Endothelial cell of hepatic sinusoid (primary cell): ENCODE data around the gene TRPM2.

Experiments used
- in situ Hi-C: cut with HindIII; loops from 2 replicates; pipeline ENCODE4 v1.10.0; 2017; ENCODE audit warnings: low sequenced_read_pairs

TRPM2 gene

GRCh38 chr21:44353191-44353970, at the start of gene TRPM2:
TSS of gene TRPM2 (plus strand) at chr21:44353621. CDS start at chr21:44353701, 80 bp downstream.
- in situ Hi-C loops: no loop called here

- in situ Hi-C loops: no loop called here
Observed at GRCh38 chr21:44304011-44304616, 49.3 kb upstream of the TRPM2 start.

- in situ Hi-C loops: no loop called here
Observed at GRCh38 chr21:44304877-44305293, 48.5 kb upstream of the TRPM2 start.

- in situ Hi-C loops: no loop called here
Observed at GRCh38 chr21:44305691-44306090, 47.7 kb upstream of the TRPM2 start.

GRCh38 chr21:44306936-44307704, 46.3 kb upstream of the TRPM2 start:
- in situ Hi-C loops: no loop called here

GRCh38 chr21:44310628-44311507, 42.6 kb upstream of the TRPM2 start:
- in situ Hi-C loops: no loop called here

GRCh38 chr21:44312089-44312488, 41.3 kb upstream of the TRPM2 start:
- in situ Hi-C loops: no loop called here

GRCh38 chr21:44312716-44313115, 40.7 kb upstream of the TRPM2 start:
- in situ Hi-C loops: no loop called here

- in situ Hi-C loops: no loop called here
Observed at GRCh38 chr21:44313451-44313850, 40.0 kb upstream of the TRPM2 start.

GRCh38 chr21:44314128-44314527, 39.3 kb upstream of the TRPM2 start:
- in situ Hi-C loops: no loop called here

- in situ Hi-C loops: no loop called here
Observed at GRCh38 chr21:44314561-44314960, 38.9 kb upstream of the TRPM2 start.

- in situ Hi-C loops: no loop called here
Observed at GRCh38 chr21:44315691-44316203, 37.7 kb upstream of the TRPM2 start.

GRCh38 chr21:44316277-44316900, 37.0 kb upstream of the TRPM2 start:
- in situ Hi-C loops: no loop called here

GRCh38 chr21:44317241-44317782, 36.1 kb upstream of the TRPM2 start:
- in situ Hi-C loops: no loop called here

GRCh38 chr21:44317871-44318270, 35.5 kb upstream of the TRPM2 start:
- in situ Hi-C loops: no loop called here

- in situ Hi-C loops: no loop called here
Observed at GRCh38 chr21:44318489-44319285, 34.7 kb upstream of the TRPM2 start.

- in situ Hi-C loops: no loop called here
Observed at GRCh38 chr21:44319407-44320065, 33.9 kb upstream of the TRPM2 start.

- in situ Hi-C loops: no loop called here
Observed at GRCh38 chr21:44320847-44321246, 32.6 kb upstream of the TRPM2 start.
